NCI-H1048 (cell line): Measurements from ENCODE around the gene INO80B.
"Not testable (repeated sequence)": the region's sequence is repeated elsewhere in the genome, so short reads cannot be mapped to it uniquely, and the experiment has no call there.

Experiments used
- DNase-seq: peaks from one replicate; lab custom pipeline; 2025; lab: John Stamatoyannopoulos, UW

Gene INO80B

GRCh38 chr2:74454654-74455511 is at the start of gene INO80B:
Gene INO80B (plus strand): TSS chr2:74455087. CDS start chr2:74455117, 30 bp downstream.
- DNase-seq = peak; percentile 92

DNA sequence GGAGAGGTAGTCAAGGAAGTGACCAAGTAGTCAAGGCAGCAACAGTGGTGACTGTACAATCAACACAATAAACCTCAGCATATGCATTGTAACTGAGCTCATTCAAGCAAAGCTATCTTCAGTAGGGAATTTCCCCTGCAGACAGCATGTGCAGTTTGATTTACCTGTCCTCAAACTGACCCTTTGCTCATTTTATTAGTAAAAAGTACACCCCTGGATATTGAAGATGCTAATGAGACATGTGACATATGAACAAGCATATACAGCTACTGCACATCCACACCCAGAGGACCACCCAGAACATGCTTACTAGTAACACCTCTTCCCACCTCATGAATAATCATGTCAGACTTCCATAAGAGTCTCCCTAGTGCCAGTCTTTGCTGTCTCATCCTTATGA is 48.9 kb upstream of the INO80B start:
- no peak for DNase-seq

- no peak for DNase-seq
These were observed 47.2 kb upstream of the INO80B start for GRCh38 chr2:74407682-74408081.

DNA sequence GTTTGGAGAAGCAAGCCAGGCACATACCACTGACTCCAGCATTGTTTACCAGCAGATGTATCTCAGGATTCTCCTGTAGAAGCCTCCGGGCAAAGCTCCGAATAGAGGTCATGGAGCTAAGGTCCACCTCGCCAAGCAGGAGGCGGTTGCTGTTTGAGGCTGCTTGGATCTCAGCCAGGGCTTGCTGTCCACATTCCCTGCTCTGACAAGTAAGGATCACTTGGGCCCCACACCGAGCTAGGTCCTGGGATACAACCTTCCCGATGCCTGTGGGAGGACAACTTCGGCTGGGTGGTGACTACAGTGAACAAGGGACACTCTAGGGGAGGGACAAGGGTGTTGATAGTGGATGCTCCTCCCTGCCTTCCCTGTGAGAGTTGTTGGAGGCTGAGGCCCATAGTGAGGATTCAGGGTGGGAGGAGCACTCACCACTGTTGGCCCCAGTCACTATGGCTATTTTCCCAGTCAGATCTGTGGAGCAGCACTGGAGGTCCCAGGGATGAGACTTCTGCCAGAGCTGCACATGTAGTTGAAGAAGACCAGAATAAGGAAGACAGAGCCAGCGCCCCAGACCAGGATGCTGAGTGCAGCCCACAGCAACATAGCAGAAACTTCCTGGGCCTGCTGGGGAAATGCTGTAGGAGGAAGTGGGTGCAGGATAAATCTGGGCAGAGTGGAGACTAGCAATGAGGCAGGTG is 41.7 kb upstream of the INO80B start:
- no peak for DNase-seq

GRCh38 chr2:74414441-74414840 is 40.4 kb upstream of the INO80B start:
- DNase-seq = no peak

- no peak for DNase-seq
These were observed 39.8 kb upstream of the INO80B start for GRCh38 chr2:74414881-74415761.

- DNase-seq = no peak
These were observed 39.0 kb upstream of the INO80B start for GRCh38 chr2:74415762-74416395.

DNA sequence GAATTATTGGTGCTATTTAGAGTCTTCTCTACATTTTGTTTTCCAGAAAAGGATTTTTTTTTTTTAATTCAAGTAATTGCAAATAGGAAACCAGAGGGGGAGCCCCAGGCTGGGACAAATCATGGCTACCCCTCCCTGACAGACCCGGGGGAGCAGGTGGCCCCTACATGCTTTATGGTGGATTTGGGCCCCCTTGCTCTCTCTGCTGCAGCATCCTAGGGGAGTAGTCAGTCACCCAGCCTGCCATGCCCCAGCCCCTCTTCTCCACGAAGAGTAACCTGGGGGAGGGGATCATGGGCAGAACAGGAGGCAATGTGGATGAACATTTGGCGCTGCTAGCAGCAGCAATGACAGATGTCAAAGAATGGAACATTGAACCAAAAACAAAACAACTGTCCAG is 38.1 kb upstream of the INO80B start:
- DNase-seq = no peak

DNA sequence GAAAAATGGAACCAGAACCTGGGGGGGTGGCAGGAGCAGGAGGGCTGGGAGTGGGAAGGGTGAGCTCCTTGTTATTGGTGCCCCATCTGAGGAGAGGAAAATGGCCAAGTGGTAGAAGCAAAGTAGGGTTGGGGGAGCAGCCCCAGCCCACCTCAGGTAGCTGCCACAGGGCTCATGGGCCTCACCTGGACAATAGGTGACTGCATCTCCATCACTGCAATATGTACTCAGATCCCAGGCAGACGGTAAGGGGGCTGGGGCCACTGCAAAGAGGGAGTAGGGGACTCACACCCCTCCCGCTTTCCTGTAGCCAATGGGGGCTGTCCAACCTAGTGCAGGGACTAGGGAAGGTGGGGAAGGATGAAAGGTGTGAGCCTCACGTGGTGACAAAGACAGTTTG is 37.7 kb upstream of the INO80B start:
- DNase-seq = no peak

DNA sequence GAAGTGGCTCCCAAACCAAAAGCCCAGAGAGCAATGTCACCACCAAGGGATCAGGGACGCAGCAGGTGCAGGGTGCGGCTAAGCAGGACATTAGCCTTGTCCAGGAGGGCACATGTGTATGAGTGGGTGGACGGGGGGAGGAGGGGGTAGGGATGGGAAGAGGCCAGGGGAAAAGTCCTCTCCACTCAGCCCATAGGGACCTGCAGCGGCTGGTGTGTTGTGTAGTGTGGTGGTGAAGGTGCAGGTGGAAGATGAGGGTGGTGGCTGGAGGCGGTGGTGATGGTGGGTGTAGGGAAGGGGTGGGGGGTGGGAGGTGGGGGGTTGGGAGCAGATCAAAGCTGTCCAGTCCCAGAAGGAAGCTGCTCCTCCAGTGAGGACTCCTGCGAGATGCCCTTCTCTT is 37.1 kb upstream of the INO80B start:
- DNase-seq = no peak

- DNase-seq = no peak
These were observed 36.6 kb upstream of the INO80B start for GRCh38 chr2:74418312-74418711.

DNA sequence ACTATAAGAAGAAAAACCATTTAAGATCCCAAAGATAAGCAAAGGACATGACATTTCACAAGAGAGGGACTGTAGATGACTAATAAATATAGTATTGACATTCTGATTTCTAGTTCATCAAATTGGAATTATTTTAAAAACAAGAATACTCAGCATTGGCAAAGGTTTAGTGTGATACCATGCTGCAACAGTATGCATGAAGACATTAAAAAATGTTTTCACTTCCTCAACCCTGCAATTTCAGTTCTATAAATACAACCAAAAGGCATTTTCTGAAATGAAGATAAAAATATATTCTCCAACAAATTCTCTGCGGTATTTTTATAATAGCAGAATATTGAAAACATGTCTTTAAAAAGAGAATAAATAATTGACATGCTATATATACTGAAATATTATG is 35.5 kb upstream of the INO80B start:
- no peak for DNase-seq

DNA sequence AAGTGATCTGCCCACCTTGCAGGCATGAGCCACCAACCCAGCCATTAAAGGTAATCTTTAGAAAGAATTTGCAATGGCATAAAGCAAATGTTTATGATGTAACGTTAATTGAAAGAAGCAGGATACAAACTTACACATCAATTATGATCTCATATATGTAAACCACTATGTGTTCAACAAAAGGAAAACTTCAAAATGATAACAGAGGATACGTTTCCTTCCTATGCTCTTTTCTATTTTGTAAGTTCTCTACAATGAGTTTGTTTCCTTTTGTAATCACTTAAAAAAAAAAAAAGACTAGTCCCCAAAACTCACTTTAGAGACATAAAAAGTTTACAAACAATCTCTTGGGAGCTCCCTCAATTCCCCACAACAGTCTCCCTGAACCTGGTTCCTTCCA is 34.9 kb upstream of the INO80B start:
- no peak for DNase-seq

DNA sequence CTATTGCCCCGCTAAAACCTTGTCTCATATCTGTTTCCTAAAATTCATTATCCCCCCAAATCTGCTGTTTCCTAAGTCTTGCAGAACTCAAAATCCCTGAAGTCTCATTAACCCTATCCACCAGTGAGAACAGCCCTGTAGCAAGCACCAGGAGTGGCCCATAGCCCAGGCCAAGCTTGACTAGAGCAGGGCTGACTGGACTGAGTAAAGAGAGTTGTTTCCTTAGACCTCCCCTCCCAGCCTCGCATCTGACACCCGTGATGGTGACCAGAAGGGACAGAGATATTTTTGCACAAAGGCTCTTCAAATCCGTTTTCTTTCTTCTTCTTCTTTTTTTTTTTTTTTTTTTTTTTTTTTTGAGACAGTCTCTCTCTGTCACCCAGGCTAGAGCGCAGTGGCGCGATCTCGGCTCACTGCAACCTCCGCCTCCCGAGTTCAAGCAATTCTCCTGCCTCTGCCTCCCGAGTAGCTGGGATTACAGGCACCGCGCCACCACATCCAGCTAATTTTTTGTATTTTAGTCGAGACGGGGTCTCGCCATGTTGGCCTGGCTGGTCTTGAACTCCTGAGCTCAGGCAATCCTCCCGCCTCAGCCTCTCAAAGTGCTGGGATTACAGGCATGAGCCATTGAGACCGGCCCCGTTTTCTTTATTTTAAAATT is 34.3 kb upstream of the INO80B start:
- DNase-seq = not testable (repeated sequence)

DNA sequence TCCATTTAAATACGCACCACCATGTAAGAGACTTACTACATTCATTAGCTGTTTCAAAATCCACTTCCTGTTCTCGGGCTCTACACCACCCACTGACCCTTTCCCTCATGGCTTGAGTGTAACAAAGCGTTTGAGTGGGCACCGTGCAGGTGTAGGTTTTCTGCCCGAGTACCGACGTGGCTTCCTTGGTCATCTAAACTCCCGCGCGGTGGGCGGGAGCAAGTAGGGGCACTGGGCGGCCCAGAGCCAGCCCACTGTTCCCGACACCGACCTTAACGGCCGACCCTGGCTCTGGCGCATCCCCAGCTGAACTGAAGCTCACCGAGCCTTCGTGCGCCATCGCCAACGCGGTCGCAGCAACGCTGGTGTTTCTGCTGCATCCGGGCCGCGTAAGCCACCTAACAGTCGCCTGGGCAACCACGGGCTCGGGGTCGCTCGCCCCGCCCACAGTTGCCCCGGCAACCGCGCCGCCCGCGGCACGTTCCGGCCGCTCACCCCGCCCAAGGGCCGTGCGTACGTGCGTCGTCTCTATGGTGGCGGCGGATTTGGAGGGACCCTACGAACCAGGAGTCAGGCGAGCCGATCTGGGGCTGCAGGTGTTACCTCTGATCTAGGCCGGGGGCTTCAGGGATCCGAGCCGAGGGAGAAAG is 33.5 kb upstream of the INO80B start, which contains the start of the genes C2orf81 and WDR54:
Gene C2orf81 (minus strand): TSS at position 399 of the 650 bp plus-strand sequence. CDS start 59 bp downstream, at position 340.
Gene WDR54 (plus strand): TSS at position 510 of the 650 bp plus-strand sequence. CDS start 424 bp downstream, outside the sequence.
- peak; percentile 71 for DNase-seq

DNA sequence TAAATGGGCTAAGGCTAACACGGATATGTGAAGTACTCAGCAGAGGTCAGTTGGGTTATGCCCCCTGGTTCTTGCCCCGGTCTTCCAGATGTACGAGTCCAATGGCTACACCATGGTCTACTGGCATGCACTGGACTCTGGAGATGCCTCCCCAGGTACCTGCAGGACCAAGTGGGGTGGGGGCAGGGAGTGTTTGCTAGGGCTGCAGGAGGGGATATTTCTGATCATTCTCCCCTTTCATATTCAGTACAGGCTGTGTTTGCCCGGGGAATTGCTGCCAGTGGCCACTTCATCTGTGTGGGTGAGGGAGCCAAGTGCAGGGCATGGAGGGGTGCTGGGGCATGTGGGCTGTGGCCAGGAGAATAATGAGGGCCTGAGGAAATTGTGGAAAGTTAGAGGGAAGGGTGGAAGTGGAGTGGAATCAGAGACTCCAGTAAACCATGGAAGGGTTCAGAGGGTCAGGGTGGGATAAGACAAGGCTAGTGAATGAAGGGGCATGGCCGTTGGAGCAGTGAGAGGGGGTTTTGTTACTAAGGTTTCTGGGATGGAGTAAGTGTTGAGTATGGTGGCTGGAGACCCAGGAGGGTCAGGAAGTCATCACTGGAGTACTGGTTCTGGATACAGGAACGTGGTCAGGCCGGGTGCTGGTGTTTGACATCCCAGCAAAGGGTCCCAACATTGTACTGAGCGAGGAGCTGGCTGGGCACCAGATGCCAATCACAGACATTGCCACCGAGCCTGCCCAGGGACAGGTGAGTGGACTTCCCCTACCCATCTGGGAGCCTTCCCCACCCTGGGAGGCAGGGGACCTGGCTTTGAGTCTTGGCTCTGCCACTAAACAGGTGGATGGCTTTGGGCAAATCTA is 31.4 kb upstream of the INO80B start:
- DNase-seq = no peak

DNA sequence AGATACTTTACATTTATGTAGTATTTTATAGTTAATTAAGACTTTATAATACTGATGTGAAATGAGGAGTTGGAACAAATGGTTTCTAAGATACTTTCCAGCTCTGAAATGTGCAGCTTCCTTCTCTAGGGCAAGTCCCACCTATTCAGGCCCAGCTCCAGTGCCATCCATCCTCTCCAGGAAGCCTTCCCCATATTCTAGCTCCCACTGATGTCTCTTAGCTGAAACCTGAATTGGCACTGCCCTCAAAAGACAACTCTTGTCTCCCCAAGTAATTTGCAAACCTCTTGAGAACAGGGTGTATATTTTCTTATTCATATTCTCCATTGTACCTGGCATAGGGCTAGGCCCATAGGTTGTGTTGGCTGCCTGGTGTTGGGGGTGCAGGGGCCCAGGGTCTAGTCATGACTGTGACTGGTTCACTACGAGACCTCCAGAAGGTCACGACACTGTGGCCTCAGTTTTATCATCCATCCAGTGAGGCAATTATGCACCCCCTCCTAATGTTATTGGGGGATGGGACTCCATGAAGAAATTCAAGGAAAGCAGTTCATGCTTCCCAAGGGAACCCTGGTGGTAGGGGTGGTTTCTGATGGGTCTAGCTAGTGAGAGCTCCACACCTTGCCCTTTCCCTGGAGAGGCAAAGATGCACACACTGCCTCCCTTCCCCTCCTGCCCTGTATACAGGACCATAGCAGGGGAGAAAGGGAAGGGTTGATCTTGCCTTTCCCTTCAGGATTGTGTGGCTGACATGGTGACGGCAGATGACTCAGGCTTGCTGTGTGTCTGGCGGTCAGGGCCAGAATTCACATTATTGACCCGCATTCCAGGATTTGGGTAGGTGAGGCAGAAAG is 30.5 kb upstream of the INO80B start:
- no peak for DNase-seq

DNA sequence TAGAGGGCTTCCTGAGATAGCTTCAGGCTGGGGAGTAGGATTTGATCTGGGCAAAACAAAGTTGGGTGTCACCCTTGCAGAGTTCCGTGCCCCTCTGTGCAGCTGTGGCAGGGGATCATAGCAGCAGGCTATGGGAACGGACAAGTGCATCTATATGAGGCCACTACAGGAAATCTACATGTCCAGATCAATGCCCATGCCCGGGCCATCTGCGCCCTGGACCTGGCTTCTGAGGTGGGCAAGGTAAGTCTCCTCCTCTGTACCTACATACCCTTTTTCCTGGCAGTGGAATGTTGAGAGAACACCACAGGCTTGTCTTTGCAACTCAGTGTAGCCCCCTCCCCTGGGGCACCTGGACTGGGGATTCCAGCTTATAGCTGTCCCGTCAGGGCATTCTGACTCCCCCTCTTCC is 29.9 kb upstream of the INO80B start:
- no peak for DNase-seq

- no peak for DNase-seq
These were observed 29.4 kb upstream of the INO80B start for GRCh38 chr2:74425523-74425922.
